Posterior vena cava (tissue), 2 donors: ENCODE results near the gene DNAJB9. TPM values are rescaled to one million over a fixed set of nuclear protein-coding genes. Genes with fewer than 3 reads are reported as not detected.

Experiments
- DNase-seq: peaks from one replicate; pipeline ENCODE4 v3.0.0-alpha.2; 2020; ENCODE audit warnings: low spot score
- intact Hi-C, 2 donors: fragments of 100-400 bp; cut with DNase I; formaldehyde crosslinking; loops; one replicate each; pipeline versions ENCODE4 v1.14.1 to v1.14.2; 2022 to 2023
- total RNA-seq, 2 donors: library from RNA; stranded (reverse); fragmentation: NEBNext Ultra II Directional; extraction: Animal tissue kit (Norgen Biotek cat#: 25700); gene quantifications; one replicate each; pipeline ENCODE4 v1.2.1, GENCODE V29; 2021
- donor health status: DM: yes; HTN: yes; CAD: no.
- donor health status: DM: yes; HTN: yes; CAD: no.

The DNAJB9 gene
- total RNA-seq, 2 donors from 2014 or later = 29.2 to 30.0 TPM

GRCh38 chr7:108559253-108559652, 10.4 kb upstream of the DNAJB9 start:
- DNase-seq = no peak
- intact Hi-C loops = no loop called here

- intact Hi-C loops = no loop called here
- DNase-seq = no peak
Measured at GRCh38 chr7:108561047-108561619, 8.5 kb upstream of the DNAJB9 start.

- no peak for DNase-seq
- intact Hi-C loops = loop anchor here in 1 of 2 donors (5.0 kb wide), 1 partner anchor 44 kb away; no protein-coding TSS in a partner anchor
Measured at GRCh38 chr7:108565987-108566386, 3.7 kb upstream of the DNAJB9 start.

GRCh38 chr7:108568801-108569380, 783 bp upstream of the DNAJB9 start:
- no peak for DNase-seq
- intact Hi-C loops = loop anchor here in 1 of 2 donors (5.0 kb wide), 1 partner anchor 47 kb away; no protein-coding TSS in a partner anchor

GRCh38 chr7:108570146-108570755, 577 bp downstream of the DNAJB9 start:
- intact Hi-C loops = loop anchor here in 1 of 2 donors (1.0 kb wide), 1 partner anchor 21 kb away; no protein-coding TSS in a partner anchor
- peak; percentile 81 for DNase-seq

- intact Hi-C loops = no loop called here
- no peak for DNase-seq
Measured at GRCh38 chr7:108572480-108572879, 2.8 kb downstream of the DNAJB9 start.

- no peak for DNase-seq
- intact Hi-C loops = loop anchor here in 1 of 2 donors (1.0 kb wide), 1 partner anchor 44 kb away; no protein-coding TSS in a partner anchor
Measured at GRCh38 chr7:108575156-108575555, 5.5 kb downstream of the DNAJB9 start.

GRCh38 chr7:108576116-108576515, 6.4 kb downstream of the DNAJB9 start:
- DNase-seq = no peak
- intact Hi-C loops = no loop called here

- intact Hi-C loops = no loop called here
- DNase-seq = no peak
Measured at GRCh38 chr7:108578937-108579336, 9.3 kb downstream of the DNAJB9 start.

- intact Hi-C loops = no loop called here
Measured at GRCh38 chr7:108580298-108580697, 10.6 kb downstream of the DNAJB9 start.

GRCh38 chr7:108581655-108582491, 12.2 kb downstream of the DNAJB9 start:
- intact Hi-C loops = no loop called here
- DNase-seq = no peak

More at GRCh38 chr7:108580298-108580697, 10.6 kb downstream of the DNAJB9 start:
- DNase-seq = no peak

GRCh38 chr7:108584211-108584610, 14.5 kb downstream of the DNAJB9 start:
- intact Hi-C loops = no loop called here
- DNase-seq = no peak

- intact Hi-C loops = no loop called here
- no peak for DNase-seq
Measured at GRCh38 chr7:108585843-108586242, 16.2 kb downstream of the DNAJB9 start.

GRCh38 chr7:108586274-108586710, 16.6 kb downstream of the DNAJB9 start:
- intact Hi-C loops = no loop called here
- no peak for DNase-seq

- DNase-seq = no peak
- intact Hi-C loops = no loop called here
Measured at GRCh38 chr7:108589199-108589598, 19.5 kb downstream of the DNAJB9 start.

- intact Hi-C loops = no loop called here
Measured at GRCh38 chr7:108589874-108590273, 20.2 kb downstream of the DNAJB9 start.

GRCh38 chr7:108590606-108591005, 20.9 kb downstream of the DNAJB9 start:
- DNase-seq = no peak
- intact Hi-C loops = no loop called here

More at GRCh38 chr7:108589874-108590273, 20.2 kb downstream of the DNAJB9 start:
- DNase-seq = no peak

- intact Hi-C loops = no loop called here
- DNase-seq = no peak
Measured at GRCh38 chr7:108592646-108593201, 23.1 kb downstream of the DNAJB9 start.

GRCh38 chr7:108596560-108596959, 26.9 kb downstream of the DNAJB9 start:
- intact Hi-C loops = no loop called here
- DNase-seq = no peak
